ENCODE results near the gene ANKRD52.

GRCh38 chr12:56247923-56248322 lies 10.3 kb downstream of the ANKRD52 start:
- TF ChIP-seq CTCF (IDR thresholded peaks at IDR 0.05) (no peak), POLR2A (IDR thresholded peaks at IDR 0.05) (no peak)

Measured in Peyer's patch (tissue), 4 donors.